Activated CD8-positive, alpha-beta memory T cell treated with anti-CD3 and anti-CD28 coated beads, Interleukin-2, amount 50 U/mL, for 24 hours (primary cell): ENCODE data around the gene ARHGAP10.
"Not testable (repeated sequence)": the region's sequence is repeated elsewhere in the genome, so short reads cannot be mapped to it uniquely, and the experiment has no call there.

ENCODE experiments used
- DNase-seq: peaks from one replicate; pipeline ENCODE4 v3.0.0-alpha.2; 2020; ENCODE audit errors: extremely low read depth

ARHGAP10 gene

DNA sequence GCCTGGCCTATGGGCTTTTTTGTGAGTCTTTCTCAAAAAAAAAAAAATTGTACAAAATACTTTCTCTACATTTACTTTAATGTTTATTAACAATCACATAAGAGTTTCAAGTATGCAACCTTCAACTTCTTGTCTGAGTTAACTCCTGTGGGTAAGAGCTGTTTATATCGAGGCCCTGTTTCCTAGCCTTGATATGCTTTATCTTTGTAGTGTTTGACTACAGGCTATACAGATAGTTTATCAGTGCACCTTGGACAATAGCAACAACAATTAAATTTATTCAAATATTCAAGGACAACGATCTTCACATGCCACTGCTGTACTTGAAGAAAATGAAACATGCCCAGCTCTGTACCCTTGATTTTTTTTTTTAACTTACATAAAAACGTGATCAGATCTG lies 178.4 kb downstream of the ARHGAP10 start:
- DNase-seq, result no peak

GRCh38 chr4:147912106-147912505 lies 180.2 kb downstream of the ARHGAP10 start:
- not testable (repeated sequence) for DNase-seq

DNA sequence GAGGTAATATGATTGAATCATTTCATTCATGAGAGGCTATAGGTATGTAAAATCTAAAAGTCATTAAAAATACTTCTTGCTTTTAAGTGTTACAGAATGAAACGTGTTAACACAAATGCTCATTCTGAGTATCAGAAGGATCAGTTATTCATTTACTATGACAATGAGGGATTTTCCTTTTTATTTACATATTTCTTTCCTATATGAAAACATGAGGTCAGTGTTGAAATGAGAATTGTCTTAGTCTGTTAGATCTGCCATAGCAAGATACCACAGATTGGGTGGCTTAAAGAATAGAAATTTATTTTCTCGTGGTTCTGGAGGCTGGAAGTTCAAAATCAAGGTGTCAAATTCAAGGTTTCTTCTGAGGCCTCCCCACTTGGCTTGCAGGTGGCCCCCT lies 181.2 kb downstream of the ARHGAP10 start:
- no peak for DNase-seq

GRCh38 chr4:147916351-147916750 lies 184.5 kb downstream of the ARHGAP10 start:
- no peak for DNase-seq

DNA sequence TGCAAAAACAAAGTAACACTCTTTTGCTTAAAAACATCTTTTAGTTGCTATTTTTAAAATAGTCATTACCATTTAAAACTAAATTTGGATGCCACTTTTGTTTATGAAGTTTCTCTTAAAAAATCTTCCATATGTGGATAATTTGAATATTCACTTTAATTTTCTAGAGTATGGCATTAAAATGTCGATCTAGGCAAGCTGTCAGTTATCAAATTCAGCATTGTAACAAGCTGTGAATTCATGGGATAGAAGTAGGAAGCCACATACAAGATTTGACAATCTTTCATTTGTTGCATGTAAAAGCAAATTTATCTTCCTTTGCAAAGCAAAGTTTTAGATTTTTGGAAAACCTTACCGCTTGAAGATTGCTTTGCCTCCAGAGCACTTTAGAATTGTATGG lies 191.5 kb downstream of the ARHGAP10 start:
- no peak for DNase-seq

GRCh38 chr4:147923854-147924253 lies 192.0 kb downstream of the ARHGAP10 start:
- no peak for DNase-seq

GRCh38 chr4:147924604-147925412 lies 192.9 kb downstream of the ARHGAP10 start:
- DNase-seq, result no peak

DNA sequence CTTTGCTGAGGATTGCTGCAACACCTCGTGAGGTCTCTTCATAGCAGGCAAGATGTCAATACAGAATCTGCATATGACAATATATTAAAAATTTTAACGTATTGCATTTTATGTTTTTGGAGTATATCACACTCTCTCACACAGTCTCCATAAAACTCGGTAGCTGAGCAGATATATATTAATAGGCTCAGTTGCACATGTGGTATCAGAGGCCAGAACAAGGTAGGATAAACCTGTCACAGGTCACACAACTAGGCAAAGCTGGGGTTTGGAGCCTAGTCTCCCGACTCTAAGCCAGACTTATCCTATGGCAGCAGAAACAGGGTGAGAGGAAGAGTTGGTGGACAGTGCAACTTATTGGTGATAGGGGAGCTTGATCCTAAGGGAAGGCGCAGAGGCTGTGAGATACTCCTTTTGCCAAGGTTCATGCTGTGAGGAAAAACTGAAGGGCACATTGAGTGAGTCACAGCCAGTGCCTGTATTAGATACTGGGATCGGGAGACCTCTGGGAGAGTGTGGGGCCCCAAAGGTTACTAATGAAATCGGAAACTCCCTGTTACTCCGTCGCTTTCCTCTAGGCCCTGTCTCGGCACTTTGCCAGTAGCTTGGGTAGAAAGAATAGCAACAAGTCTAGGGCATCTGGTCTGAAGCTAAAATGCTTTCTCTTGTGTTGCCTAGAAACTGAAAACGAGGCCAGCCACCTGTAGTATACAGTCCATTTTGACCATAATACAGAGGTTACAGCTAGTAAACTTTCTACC lies 195.7 kb downstream of the ARHGAP10 start:
- no peak for DNase-seq

DNA sequence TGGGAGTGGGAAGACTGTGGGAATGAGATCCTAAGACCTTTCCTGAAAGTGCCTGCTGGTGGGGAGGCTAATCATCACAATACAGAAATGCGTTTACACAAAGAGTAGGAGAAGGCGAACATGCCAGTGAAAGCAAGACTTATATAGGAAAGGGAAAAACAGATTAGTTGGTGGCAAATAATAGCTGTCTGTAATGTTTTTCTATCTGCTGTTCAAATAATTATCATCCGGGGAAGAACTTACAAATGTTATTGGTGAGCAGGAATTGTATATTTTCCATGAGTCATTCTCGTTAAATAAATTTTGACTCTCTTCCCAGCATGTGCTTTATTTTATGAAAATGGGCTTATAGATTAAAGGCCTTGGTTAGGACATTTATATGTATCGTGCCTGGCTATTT lies 196.5 kb downstream of the ARHGAP10 start:
- no peak for DNase-seq

DNA sequence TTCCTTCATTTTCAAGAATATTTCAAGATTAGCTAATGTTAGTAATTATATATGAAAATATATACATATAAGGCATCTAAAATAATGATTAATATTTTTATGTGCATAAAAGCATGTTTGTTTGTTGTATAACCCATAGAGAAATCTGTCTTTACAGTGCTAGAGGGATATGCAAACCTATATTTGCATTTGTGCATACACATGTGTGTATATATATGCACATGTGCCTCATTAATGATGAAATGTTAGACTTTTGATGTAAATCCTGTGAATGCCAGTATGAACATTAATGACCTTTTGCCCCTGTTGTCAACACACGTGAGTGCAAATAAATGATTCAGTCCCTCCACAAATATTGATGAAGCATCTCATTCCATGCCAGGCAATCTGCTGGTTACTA lies 197.9 kb downstream of the ARHGAP10 start:
- no peak for DNase-seq

- no peak for DNase-seq
Measured at GRCh38 chr4:147933316-147933715, 201.4 kb downstream of the ARHGAP10 start.

DNA sequence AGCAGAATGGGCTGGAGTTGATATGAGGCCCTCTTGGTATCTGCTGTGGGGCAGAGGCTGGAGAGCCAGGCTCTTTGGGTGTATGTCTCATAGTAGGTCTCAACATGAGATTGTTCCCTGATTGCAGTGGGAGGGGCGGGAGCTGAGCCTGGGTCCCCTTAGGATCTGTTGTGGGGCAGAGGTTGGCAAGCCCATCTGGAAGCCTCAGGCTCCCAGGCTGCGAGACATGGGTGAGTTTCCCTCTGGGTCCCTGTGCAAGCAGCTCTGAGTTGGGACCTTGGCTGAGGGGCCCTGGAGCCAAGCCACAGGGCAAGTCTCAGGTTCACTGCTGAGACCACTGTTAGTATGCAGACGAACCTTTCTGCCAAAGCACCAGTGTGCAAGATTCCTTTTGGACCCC lies 201.9 kb downstream of the ARHGAP10 start:
- DNase-seq, result no peak

DNA sequence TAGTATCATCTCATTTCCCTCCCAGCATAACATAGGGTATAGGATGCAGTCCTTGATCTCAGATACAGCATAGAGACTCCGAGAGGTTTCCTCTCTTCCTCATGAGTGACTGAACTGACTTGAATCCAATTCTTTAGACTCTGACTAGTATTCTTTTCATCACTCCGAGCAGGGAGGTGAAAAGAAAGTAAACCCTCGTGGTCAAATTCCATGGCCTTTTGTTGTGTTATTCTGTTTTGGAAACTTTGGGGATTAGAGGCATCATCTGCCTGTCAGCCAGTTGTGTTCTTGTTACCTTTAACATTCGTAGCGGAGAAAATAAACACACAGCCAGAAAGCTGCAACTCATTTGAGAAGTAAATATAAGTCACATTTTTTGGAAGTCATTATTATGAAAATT lies 206.6 kb downstream of the ARHGAP10 start:
- DNase-seq, result no peak

- DNase-seq, result no peak
Measured at GRCh38 chr4:147940171-147940570, 208.3 kb downstream of the ARHGAP10 start.

GRCh38 chr4:147941373-147941772 lies 209.5 kb downstream of the ARHGAP10 start:
- no peak for DNase-seq

- DNase-seq, result no peak
Measured at GRCh38 chr4:147942729-147943128, 210.8 kb downstream of the ARHGAP10 start.

DNA sequence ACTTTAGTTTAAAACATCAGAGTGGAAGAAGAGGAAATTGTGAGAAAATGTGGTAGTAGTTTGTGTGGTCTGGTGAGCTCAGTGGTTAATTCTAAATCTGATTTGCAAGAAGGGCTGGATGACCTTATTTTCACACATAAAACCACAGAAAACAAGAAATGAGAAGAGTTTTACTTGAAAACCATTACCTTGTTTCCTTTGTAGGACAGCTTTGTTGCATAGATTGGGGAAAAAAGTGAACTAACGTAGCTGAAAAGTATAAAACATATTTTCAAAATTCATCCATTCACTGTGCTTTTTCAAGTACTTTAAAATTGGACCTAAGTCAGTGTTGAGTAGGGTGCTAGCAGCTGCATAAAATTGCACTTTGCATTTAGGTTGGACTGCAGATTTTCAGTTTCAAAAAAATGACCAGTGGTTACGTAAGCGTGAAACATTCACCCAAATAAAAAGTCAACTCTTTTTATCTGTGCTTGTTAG lies 211.3 kb downstream of the ARHGAP10 start:
- DNase-seq, result no peak

DNA sequence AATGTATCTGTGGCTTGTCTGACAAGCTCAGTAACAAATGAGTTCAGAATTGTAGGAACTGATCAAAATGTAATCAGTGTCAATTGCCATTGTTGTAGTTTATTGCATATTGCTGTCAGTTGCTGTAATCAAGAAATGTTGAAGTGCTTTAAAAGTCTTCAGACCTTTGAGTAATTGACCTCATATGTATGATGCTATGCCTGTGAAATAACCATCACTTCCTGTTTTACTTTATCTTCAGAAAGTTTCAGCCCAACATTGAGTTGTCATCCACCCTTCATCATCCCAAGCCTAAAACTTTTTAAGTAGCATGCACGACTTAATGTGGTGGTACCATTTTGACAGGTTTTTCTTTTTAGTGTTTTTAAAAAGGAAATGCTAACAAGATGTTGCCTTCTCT lies 212.4 kb downstream of the ARHGAP10 start:
- no peak for DNase-seq

GRCh38 chr4:147944670-147945260 lies 212.9 kb downstream of the ARHGAP10 start:
- DNase-seq, result no peak

GRCh38 chr4:147948336-147948735 lies 216.4 kb downstream of the ARHGAP10 start:
- no peak for DNase-seq

DNA sequence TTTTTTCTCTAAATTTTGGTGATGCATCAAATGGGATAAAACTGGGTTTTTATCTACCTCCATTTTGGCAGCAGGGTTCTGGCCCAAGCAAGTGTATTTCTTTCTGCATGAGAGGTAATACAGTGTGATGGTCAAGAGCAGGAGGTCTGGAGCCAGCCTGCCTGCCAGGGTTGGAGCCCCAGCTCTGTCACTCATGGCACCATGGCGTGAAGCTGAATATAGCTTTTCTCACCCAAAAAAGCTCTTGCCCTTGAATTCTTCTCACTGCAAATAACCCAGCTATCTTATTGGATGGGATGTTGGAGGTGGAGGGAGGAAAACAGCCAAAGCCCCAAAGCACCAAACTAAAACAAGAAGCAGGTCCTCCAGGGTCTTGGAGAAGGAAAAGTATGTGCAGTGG lies 218.4 kb downstream of the ARHGAP10 start:
- DNase-seq, result no peak

GRCh38 chr4:147950841-147951240 lies 219.0 kb downstream of the ARHGAP10 start:
- no peak for DNase-seq

GRCh38 chr4:147954850-147955249 lies 223.0 kb downstream of the ARHGAP10 start:
- no peak for DNase-seq
